Measurements from ENCODE around the gene SET. TPM values are rescaled to one million over a fixed set of nuclear protein-coding genes. Genes with fewer than 3 reads are reported as not detected.

Gene SET
- total RNA-seq, 2 experiments from 2014 or later, result 749 to 755 TPM

DNA sequence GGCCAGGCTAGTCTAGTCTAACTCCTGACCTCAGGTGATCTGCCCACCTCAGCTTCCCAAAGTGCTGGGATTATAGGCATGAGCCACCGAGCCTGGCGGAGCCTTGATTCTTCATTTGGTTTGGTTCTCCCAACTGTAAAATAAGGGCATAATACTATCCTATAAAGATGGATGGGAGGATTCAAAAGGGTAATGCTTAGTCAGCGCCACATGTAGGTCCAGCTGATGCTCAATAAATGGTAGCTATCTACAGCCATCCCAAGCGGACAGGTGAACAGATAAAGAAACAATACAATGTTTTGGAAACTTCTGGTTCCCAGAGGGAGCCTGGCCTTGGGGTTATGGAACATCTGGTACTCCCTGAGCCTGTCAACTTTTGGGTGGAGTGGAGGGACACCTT is 13.6 kb upstream of the SET start:
- Mint-ChIP-seq H3K9me3 (no peaks in the 10 kb centered on the region), H3K36me3 (ENCODE audit: low read depth) (peaks cover 2% of the 10 kb centered on the region), H3K27me3 (no peaks in the 10 kb centered on the region), H3K4me3 (no peak overlapping the region), H3K4me1 (ENCODE audit: low read depth) (no peaks in the 10 kb centered on the region), H3K27ac (no peak overlapping the region)
- intact Hi-C loops (cut with micrococcal nuclease), result no loop called here
- ChIA-PET CTCF (interaction anchor here (0.9 to 1.1 kb wide), 2 partner anchors 21 to 26 kb away, joined by 3 read pairs; partner anchors contain the start of gene PKN3), POLR2A (interaction anchor here (0.7 to 2.8 kb wide), 3 partner anchors 9 to 119 kb away, joined by 3 to 14 read pairs (median 3); no protein-coding TSS in a partner anchor)
- DNase-seq, result no peak
- TF ChIP-seq, protein P1, sequence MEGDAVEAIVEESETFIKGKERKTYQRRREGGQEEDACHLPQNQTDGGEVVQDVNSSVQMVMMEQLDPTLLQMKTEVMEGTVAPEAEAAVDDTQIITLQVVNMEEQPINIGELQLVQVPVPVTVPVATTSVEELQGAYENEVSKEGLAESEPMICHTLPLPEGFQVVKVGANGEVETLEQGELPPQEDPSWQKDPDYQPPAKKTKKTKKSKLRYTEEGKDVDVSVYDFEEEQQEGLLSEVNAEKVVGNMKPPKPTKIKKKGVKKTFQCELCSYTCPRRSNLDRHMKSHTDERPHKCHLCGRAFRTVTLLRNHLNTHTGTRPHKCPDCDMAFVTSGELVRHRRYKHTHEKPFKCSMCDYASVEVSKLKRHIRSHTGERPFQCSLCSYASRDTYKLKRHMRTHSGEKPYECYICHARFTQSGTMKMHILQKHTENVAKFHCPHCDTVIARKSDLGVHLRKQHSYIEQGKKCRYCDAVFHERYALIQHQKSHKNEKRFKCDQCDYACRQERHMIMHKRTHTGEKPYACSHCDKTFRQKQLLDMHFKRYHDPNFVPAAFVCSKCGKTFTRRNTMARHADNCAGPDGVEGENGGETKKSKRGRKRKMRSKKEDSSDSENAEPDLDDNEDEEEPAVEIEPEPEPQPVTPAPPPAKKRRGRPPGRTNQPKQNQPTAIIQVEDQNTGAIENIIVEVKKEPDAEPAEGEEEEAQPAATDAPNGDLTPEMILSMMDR (IDR thresholded peaks at IDR 0.05), result no peak
- ATAC-seq, result no peak

DNA sequence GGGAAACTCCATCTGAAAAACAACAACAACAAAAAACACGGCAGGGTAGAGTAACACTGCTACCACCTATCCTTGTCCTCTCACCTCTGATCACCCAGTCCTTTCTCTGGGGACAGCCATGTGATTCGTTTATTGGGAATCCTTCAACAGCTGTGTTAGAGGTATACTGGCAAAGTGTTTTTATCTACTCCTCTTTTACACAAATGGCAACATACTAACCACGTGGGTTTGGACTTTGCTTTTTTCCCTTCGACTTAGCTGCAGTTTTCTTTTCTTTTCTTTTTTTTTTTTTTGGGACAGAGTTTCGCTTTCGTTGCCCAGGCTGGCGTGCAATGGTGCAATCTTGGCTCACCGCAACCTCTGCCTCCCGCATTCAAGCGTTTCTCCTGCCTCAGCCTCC is 11.2 kb upstream of the SET start:
- ATAC-seq, result no peak

DNA sequence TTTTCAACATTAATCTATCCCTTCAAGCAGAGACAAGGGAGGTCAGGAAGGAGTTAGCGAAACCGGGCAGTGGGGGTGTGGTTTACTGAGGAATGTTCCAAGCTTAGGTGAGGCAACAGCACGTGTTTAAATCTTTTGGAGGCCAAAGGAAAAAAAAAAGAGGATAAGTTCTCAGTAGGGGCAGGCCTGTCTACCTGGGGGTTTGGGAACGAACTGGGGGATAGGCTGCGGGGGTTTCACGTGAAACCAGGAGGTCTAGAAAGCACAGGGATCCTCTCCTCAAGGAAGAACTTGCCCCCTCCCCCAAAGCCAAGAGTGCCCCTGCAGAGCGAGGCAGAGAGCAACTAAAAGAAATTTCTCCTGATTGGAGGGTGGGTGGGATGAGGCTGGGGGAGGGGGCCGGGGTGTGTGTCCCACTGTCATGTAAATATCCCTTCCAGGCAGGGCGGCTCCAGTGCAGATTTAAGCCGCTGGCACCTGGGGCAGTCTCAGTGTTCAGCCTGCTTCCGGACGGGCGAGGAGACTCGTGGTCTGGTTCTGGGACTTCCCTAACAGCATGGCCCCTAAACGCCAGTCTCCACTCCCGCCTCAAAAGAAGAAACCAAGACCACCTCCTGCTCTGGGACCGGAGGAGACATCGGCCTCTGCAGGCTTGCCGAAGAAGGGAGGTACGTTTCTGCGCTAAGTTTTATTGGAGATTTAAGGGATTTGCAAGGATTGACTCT is 5.5 kb upstream of the SET start:
- Mint-ChIP-seq H3K4me3 (peak overlapping the region; percentile 98), H3K4me1 (ENCODE audit: low read depth) (peaks cover 48% of the 10 kb centered on the region), H3K27me3 (no peaks in the 10 kb centered on the region), H3K27ac (peak overlapping the region; percentile 98), H3K36me3 (ENCODE audit: low read depth) (peaks cover 20% of the 10 kb centered on the region), H3K9me3 (no peaks in the 10 kb centered on the region)
- TF ChIP-seq, protein P1 (IDR thresholded peaks at IDR 0.05), result no peak
- ChIA-PET POLR2A (interaction anchor here (0.6 to 2.5 kb wide), 10 partner anchors 9 to 131 kb away, joined by 3 to 14 read pairs (median 4); partner anchors contain the start of genes PKN3, SPTAN1 and ZDHHC12), CTCF (interaction anchor here (1.0 to 1.6 kb wide), 2 partner anchors 18 to 19 kb away, joined by 3 to 5 read pairs; partner anchors contain the start of gene PKN3)
- DNase-seq, result peak; percentile 68
- ATAC-seq, result peak; percentile 12
- intact Hi-C loops (cut with micrococcal nuclease), result no loop called here

More for the DNA sequence above, 11.2 kb upstream of the SET start:
- Mint-ChIP-seq H3K4me3 (no peak overlapping the region), H3K4me1 (ENCODE audit: low read depth) (peaks cover 4% of the 10 kb centered on the region), H3K27ac (no peak overlapping the region), H3K9me3 (no peaks in the 10 kb centered on the region), H3K27me3 (no peaks in the 10 kb centered on the region), H3K36me3 (ENCODE audit: low read depth) (peaks cover 6% of the 10 kb centered on the region)
- DNase-seq, result no peak
- CTCF ChIA-PET, result no interaction called here
- intact Hi-C loops (cut with micrococcal nuclease), result no loop called here
- POLR2A ChIA-PET, result no interaction called here
- TF ChIP-seq, protein P1 (IDR thresholded peaks at IDR 0.05), result no peak

DNA sequence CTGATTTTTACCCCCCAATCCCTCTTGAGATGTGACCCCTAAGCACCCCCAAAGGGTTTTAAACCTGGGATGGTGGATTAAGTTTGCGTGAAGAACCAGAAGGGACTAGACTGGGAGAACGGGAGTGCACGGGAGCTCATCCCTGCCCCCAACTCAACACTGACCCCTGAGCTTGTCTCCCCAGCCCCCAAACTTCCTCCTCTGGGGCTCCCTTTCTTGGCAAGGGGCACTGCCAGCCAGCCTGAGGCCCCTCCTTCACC is 5.0 kb upstream of the SET start:
- CTCF ChIA-PET, result interaction anchor here (1.0 kb wide), 1 partner anchor 18 kb away, joined by 3 read pairs; the partner anchor contains the start of gene PKN3
- no peak for ATAC-seq
- TF ChIP-seq, protein P1 (IDR thresholded peaks at IDR 0.05), result no peak
- Mint-ChIP-seq H3K27ac (peak overlapping the region; percentile 98), H3K27me3 (no peaks in the 10 kb centered on the region), H3K4me1 (ENCODE audit: low read depth) (peaks cover 48% of the 10 kb centered on the region), H3K36me3 (ENCODE audit: low read depth) (peaks cover 20% of the 10 kb centered on the region), H3K4me3 (peak overlapping the region; percentile 98), H3K9me3 (no peaks in the 10 kb centered on the region)
- POLR2A ChIA-PET, result interaction anchor here (0.6 to 2.5 kb wide), 13 partner anchors 9 to 380 kb away, joined by 3 to 14 read pairs (median 4); partner anchors contain the start of genes ENDOG, PKN3, SPTAN1 and ZDHHC12
- no peak for DNase-seq
- intact Hi-C loops (cut with micrococcal nuclease), result no loop called here

All from activated CD8-positive, alpha-beta T cell treated with anti-CD3 and anti-CD28 coated beads for 36 hours (primary cell).